Brain microvascular endothelial cell (primary cell): ENCODE results near the gene FPR2.
"Not testable (repeated sequence)": the region's sequence is repeated elsewhere in the genome, so short reads cannot be mapped to it uniquely, and the experiment has no call there.

Source experiments
- DNase-seq: peaks from one replicate; pipeline ENCODE4 v3.0.0-alpha.2; 2020
- H3K27ac ChIP-seq: fragments of 250-450 bp; sonication (Bioruptor Pico); 2 replicates; pipeline ENCODE4 v1.5.1; 2020; ENCODE audit warnings: mild to moderate bottlenecking, moderate library complexity
- H3K27me3 ChIP-seq: fragments of 250-450 bp; sonication (Bioruptor Pico); replicated peaks from 2 replicates; pipeline ENCODE4 v1.5.1; 2020; ENCODE audit warnings: mild to moderate bottlenecking
- H3K36me3 ChIP-seq: fragments of 250-450 bp; sonication (Bioruptor Pico); replicated peaks from 2 replicates; pipeline ENCODE4 v1.5.1; 2020; ENCODE audit warnings: mild to moderate bottlenecking
- H3K4me3 ChIP-seq: 2 replicates; pipeline ENCODE4 v1.5.1; 2011; ENCODE audit warnings: low read depth, mild to moderate bottlenecking, control low read depth, low read length, moderate library complexity
- in situ Hi-C: cut with HindIII; loops from 2 replicates; pipeline ENCODE4 v1.10.0; 2017; ENCODE audit warnings: low sequenced_read_pairs, low pct_ligation_motif_present
- TF ChIP-seq, protein P1 (sequence below): IDR thresholded peaks from 2 replicates; pipeline ENCODE4 v1.5.1; 2011; ENCODE audit warnings: low read depth, mild to moderate bottlenecking, moderate library complexity, low read length, control low read depth, inconsistent platforms; ENCODE audit errors: missing control alignments

Gene FPR2

DNA sequence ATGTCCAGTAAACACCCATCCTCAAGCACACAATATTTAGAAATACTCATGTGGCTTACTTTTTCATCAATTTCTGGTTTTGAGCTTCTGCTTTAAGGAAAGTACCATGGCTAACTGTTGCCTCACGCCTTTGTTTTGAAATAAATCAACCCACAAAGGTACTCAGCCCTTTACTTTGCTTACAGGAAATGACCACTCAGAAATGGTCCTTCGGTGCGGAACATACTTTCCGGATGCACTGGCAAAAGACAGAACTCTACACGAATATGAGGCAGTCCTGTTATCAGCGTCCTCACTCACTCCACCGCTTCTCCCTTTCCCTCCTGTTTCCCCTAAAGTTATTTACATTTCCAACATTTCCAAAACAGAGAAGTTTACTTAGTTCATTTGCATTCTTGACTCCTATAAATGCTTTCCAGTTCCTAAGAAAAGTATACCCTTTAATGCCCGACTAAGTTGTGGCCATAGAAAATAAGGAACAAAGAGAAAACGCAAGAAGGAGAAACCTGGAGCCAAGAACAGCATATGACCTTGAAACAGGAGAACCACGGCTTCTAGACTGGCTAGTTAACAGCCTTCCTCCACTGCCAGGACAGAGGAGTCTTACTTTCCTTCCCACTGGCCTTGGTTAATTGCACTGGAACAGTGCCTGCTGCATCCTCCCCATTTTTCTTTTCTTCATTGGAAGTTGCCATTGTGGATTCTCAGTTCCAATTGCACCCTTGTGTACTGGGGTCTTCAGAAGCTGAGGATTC lies 10.6 kb downstream of the FPR2 start:
- Histone ChIP-seq H3K36me3 (no peaks in the 10 kb centered on the region), H3K4me3 (no peak overlapping the region), H3K27ac (no peak overlapping the region), H3K27me3 (no peaks in the 10 kb centered on the region)
- TF ChIP-seq, protein P1, sequence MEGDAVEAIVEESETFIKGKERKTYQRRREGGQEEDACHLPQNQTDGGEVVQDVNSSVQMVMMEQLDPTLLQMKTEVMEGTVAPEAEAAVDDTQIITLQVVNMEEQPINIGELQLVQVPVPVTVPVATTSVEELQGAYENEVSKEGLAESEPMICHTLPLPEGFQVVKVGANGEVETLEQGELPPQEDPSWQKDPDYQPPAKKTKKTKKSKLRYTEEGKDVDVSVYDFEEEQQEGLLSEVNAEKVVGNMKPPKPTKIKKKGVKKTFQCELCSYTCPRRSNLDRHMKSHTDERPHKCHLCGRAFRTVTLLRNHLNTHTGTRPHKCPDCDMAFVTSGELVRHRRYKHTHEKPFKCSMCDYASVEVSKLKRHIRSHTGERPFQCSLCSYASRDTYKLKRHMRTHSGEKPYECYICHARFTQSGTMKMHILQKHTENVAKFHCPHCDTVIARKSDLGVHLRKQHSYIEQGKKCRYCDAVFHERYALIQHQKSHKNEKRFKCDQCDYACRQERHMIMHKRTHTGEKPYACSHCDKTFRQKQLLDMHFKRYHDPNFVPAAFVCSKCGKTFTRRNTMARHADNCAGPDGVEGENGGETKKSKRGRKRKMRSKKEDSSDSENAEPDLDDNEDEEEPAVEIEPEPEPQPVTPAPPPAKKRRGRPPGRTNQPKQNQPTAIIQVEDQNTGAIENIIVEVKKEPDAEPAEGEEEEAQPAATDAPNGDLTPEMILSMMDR, result no peak
- no peak for DNase-seq
- in situ Hi-C loops, result no loop called here

GRCh38 chr19:51772977-51773376 lies 12.0 kb downstream of the FPR2 start:
- Histone ChIP-seq H3K27me3 (no peaks in the 10 kb centered on the region), H3K36me3 (no peaks in the 10 kb centered on the region), H3K4me3 (no peak overlapping the region), H3K27ac (no peak overlapping the region)
- no peak for DNase-seq
- in situ Hi-C loops, result no loop called here
- TF ChIP-seq, protein P1, result no peak

GRCh38 chr19:51776561-51776960 lies 15.6 kb downstream of the FPR2 start:
- H3K4me3 ChIP-seq, H3K36me3 ChIP-seq, in situ Hi-C loops, H3K27ac ChIP-seq, H3K27me3 ChIP-seq, DNase-seq: not testable (repeated sequence)

DNA sequence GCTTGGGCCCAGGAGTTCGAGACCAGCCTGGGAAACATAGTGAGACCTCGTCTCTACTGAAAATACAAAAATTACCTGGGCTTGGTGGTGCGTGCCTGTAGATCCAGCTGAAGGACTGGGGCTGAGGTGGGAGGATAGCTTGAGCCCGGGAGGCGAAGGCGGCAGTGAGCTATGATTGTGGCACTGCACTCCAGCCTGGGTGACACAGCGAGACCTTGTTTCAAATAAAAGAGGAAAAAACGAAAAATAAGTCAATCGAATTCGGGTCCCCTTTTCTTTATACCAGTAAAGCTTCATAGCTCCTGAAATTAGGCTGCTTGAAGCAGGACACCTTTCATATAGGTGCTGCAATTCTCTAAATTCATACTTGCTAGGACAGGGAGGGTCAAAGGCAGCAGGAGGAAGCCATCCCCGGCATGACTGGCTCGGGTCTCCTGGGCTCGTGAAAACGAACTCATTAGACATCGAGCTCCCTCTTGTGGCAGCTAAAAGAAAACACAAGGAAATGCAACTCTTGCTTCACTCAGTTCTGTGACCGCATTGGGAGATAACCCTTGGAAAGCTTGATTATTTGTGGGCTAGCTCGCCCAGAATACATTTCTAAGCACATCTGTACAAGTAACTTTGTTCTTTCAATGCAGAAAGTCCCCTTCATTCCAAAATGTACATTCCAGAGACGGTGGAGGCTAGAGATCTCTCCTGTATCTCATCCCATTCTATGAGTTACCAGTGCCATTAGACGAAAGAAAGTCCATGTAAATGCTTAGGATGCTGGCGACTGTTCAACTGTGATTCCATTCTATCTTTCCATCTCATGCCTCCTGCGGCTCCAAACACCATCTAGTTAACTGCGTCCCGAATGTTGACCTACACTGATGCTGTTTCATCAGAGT lies 16.8 kb downstream of the FPR2 start:
- no peak overlapping the region for H3K4me3 ChIP-seq
- no peak overlapping the region for H3K27ac ChIP-seq
- H3K36me3 ChIP-seq, result no peaks in the 10 kb centered on the region
- H3K27me3 ChIP-seq, result no peaks in the 10 kb centered on the region
- TF ChIP-seq, protein P1, result peak; percentile 80
- in situ Hi-C loops, result no loop called here
- peak; percentile 67 for DNase-seq

DNA sequence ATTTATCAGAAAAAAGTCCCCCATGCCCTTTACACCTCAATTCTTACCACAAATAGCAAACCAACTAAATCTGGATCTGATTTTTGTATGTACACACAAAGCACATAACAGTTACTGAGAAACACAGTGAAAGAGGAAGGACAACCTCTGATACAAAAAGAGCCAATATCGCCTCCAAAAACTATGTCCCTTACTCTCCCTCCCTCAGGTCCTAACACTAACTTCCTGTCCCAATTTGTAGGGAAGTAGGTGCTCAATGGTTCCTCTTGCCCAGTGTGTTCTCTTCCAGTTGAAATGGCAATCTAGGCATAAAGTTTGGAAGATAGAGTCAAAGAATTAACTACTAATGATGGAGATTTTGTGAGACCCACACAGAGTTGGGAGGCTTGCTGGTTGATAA lies 18.2 kb downstream of the FPR2 start:
- in situ Hi-C loops, result no loop called here

GRCh38 chr19:51779703-51780102 lies 18.7 kb downstream of the FPR2 start:
- no peak for DNase-seq
- in situ Hi-C loops, result no loop called here
- H3K36me3 ChIP-seq, result no peaks in the 10 kb centered on the region
- H3K27me3 ChIP-seq, result no peaks in the 10 kb centered on the region
- H3K27ac ChIP-seq, result no peak overlapping the region
- TF ChIP-seq, protein P1, result no peak
- no peak overlapping the region for H3K4me3 ChIP-seq

More for the DNA sequence above, 18.2 kb downstream of the FPR2 start:
- no peaks in the 10 kb centered on the region for H3K36me3 ChIP-seq
- TF ChIP-seq, protein P1, result no peak
- no peak for DNase-seq
- H3K27ac ChIP-seq, result no peak overlapping the region
- H3K27me3 ChIP-seq, result no peaks in the 10 kb centered on the region
- no peak overlapping the region for H3K4me3 ChIP-seq
